HepG2 (cell line): ENCODE measurements around the gene PKLR. TPM values are rescaled to one million over a fixed set of nuclear protein-coding genes. Genes with fewer than 3 reads are reported as not detected.

Source experiments
- ARID3A ChIP-seq: IDR thresholded peaks from 2 replicates; pipeline ENCODE4 v1.6.1; 2012; ENCODE audit warnings: low read depth, low read length, improper control_type of control experiment
- CAMTA2 ChIP-seq: sonication (generic); formaldehyde crosslinking; IDR thresholded peaks from 2 replicates; pipeline ENCODE4 v1.4.0; 2020; ENCODE audit warnings: mild to moderate bottlenecking, missing genetic modification reagents, borderline replicate concordance
- DMAP1 ChIP-seq: IDR thresholded peaks from 2 replicates; pipeline ENCODE4 v1.6.1; 2016
- KDM2A ChIP-seq: sonication (generic); formaldehyde crosslinking; IDR thresholded peaks from 2 replicates; pipeline ENCODE4 v1.4.0; 2020; ENCODE audit warnings: low read depth, missing genetic modification reagents, borderline replicate concordance
- KLF9 ChIP-seq: IDR thresholded peaks from 2 replicates; pipeline ENCODE4 v1.6.1; 2016; ENCODE audit warnings: low read depth
- PCBP2 ChIP-seq: fragments of 200-400 bp; formaldehyde crosslinking; optimal IDR thresholded peaks from 2 replicates; pipeline ENCODE3; 2018; ENCODE audit warnings: low read length, low read depth; ENCODE audit not compliant: poor library complexity, severe bottlenecking
- SNAPC4 ChIP-seq: sonication (generic); formaldehyde crosslinking; IDR thresholded peaks from 2 replicates; pipeline ENCODE4 v1.4.0; 2020; ENCODE audit warnings: mild to moderate bottlenecking, missing genetic modification reagents
- ZBTB44 ChIP-seq: sonication (generic); formaldehyde crosslinking; IDR thresholded peaks from 2 replicates; pipeline ENCODE4 v1.4.0; 2020; ENCODE audit warnings: missing genetic modification reagents
- ZNF253 ChIP-seq: sonication (generic); formaldehyde crosslinking; IDR thresholded peaks from 2 replicates; pipeline ENCODE4 v1.8.0; 2022; ENCODE audit warnings: mild to moderate bottlenecking, missing genetic modification reagents, borderline replicate concordance
- ZNF639 ChIP-seq: conservative IDR thresholded peaks from 2 replicates; pipeline ENCODE4 v1.6.1; 2018; ENCODE audit warnings: missing genetic modification reagents
- ZNF770 ChIP-seq: sonication (generic); formaldehyde crosslinking; IDR thresholded peaks from 2 replicates; pipeline ENCODE4 v1.5.0; 2020; ENCODE audit warnings: mild to moderate bottlenecking, missing genetic modification reagents
- ZSCAN12 ChIP-seq: sonication (generic); formaldehyde crosslinking; IDR thresholded peaks from 2 replicates; pipeline ENCODE4 v1.9.0; 2021; ENCODE audit warnings: mild to moderate bottlenecking, missing genetic modification reagents
- ZSCAN21 ChIP-seq: sonication (generic); formaldehyde crosslinking; IDR thresholded peaks from 2 replicates; pipeline ENCODE4 v1.8.0; 2022; ENCODE audit warnings: mild to moderate bottlenecking, missing genetic modification reagents, moderate library complexity, borderline replicate concordance
- polyA plus RNA-seq, 8 experiments: library from polyadenylated mRNA; depleted of rRNA in 3 of 8; stranded (reverse) in 7 of 8; unstranded in 1 of 8; fragments of >200 nt; fragmentation: Illumina TruSeq in 4 of 8; extraction: Trizol in 4 of 8; gene quantifications; 2 replicates each; pipeline versions ENCODE4 v1.2.1 to v1.2.3, GENCODE V29; 2011 to 2016; ENCODE audit warnings: low read depth in 4 of 8, missing spikeins in 1 of 8, mixed read lengths in 1 of 8; ENCODE audit not compliant: insufficient read depth in 1 of 8
- total RNA-seq, 5 experiments: library from RNA; depleted of rRNA; stranded (reverse); fragments of >200 nt; fragmentation: Illumina TruSeq; extraction: Trizol; gene quantifications; 2 replicates each; pipeline ENCODE4 v1.2.3, GENCODE V29; 2016; ENCODE audit warnings: low read depth in 1 of 5

Gene PKLR
- total and polyA plus RNA-seq, 2 of the 13 experiments (the other 11 are each of a cell fraction or from before 2014, with no cell fraction given), result 10.3 to 29.3 TPM

- no peak; the same call in 1 of the 2 replicates for TF ChIP-seq CAMTA2
- peak; percentile 100 for TF ChIP-seq KDM2A
- no peak for TF ChIP-seq PCBP2
- TF ChIP-seq ZBTB44 (CRISPR knock-in tag), result no peak
- TF ChIP-seq SNAPC4 (CRISPR knock-in tag), result peak; percentile 68; the same call in 1 of the 2 replicates
- no peak for TF ChIP-seq ZSCAN12 (CRISPR knock-in tag)
- TF ChIP-seq ZSCAN21 (CRISPR knock-in tag), result peak; percentile 78; the same call in 1 of the 2 replicates
- TF ChIP-seq ARID3A, result no peak
- TF ChIP-seq ZNF639 (CRISPR knock-in tag), result peak; percentile 75; the same call in 1 of the 2 replicates
- TF ChIP-seq DMAP1, result peak; percentile 89
- peak; percentile 25; the same call in 1 of the 2 replicates for TF ChIP-seq KLF9
- no peak for TF ChIP-seq ZNF253
- TF ChIP-seq ZNF770 (CRISPR knock-in tag), result no peak
These were observed 39.2 kb downstream of the PKLR start, which contains the start of gene SCAMP3 (continued) for GRCh38 chr1:155261852-155262673.
